ENCODE results near the gene CDKN1C. TPM values are rescaled to one million over a fixed set of nuclear protein-coding genes. Genes with fewer than 3 reads are reported as not detected.

Gene CDKN1C
- total RNA-seq, 1 donor from 2014 or later = 47.8 TPM

- H3K36me3 Mint-ChIP-seq = peaks cover 7% of the 10 kb centered on the region
- H3K9me3 Mint-ChIP-seq = peaks cover 12% of the 10 kb centered on the region
- no peaks in the 10 kb centered on the region for H3K36me3 ChIP-seq
- peaks cover 4% of the 10 kb centered on the region for H3K4me1 Mint-ChIP-seq
- H3K9ac ChIP-seq = no peak overlapping the region
- peaks cover 1% of the 10 kb centered on the region for H4K20me1 ChIP-seq (ENCODE audit: low read depth)
- no peaks in the 10 kb centered on the region for H3K9me3 ChIP-seq (ENCODE audit: low read depth)
- H3F3A ChIP-seq (ENCODE audit: low read depth) = peaks cover 1% of the 10 kb centered on the region
- no peaks in the 10 kb centered on the region for H3K27me3 Mint-ChIP-seq (ENCODE audit: insufficient read depth, low read depth)
- TF ChIP-seq EZH2phosphoT487 (IDR thresholded peaks at IDR 0.05) (no peak), CTCF (IDR thresholded peaks at IDR 0.05) (no peak), EZH2 (IDR thresholded peaks at IDR 0.05) (no peak)
- peaks cover 11% of the 10 kb centered on the region for H3K4me1 ChIP-seq
- H3K27me3 ChIP-seq = peaks cover 23% of the 10 kb centered on the region
- H3K4me3 ChIP-seq = no peak overlapping the region
- DNase-seq (ENCODE audit: low spot score) = no peak
- no peak overlapping the region for H3K4me2 ChIP-seq
- no peak overlapping the region for H3K4me3 Mint-ChIP-seq
- no peaks in the 10 kb centered on the region for H3K79me2 ChIP-seq (ENCODE audit: low read depth)
- H2AFZ ChIP-seq (replicated peaks) = no peak overlapping the region
- no peak overlapping the region for H3K27ac Mint-ChIP-seq
- no peak overlapping the region for H3K27ac ChIP-seq
These were observed 8.1 kb downstream of the CDKN1C start for GRCh38 chr11:2877474-2877873.

- H3K27me3 Mint-ChIP-seq (ENCODE audit: insufficient read depth, low read depth) = peaks cover 13% of the 10 kb centered on the region
- peaks cover 12% of the 10 kb centered on the region for H3K9me3 Mint-ChIP-seq
- Histone ChIP-seq H3K27me3 (peaks cover 34% of the 10 kb centered on the region), H2AFZ (replicated peaks) (no peak overlapping the region), H3K4me3 (no peak overlapping the region), H3K4me2 (no peak overlapping the region), H3K79me2 (ENCODE audit: low read depth) (no peaks in the 10 kb centered on the region), H3K27ac (no peak overlapping the region), H3K4me1 (peaks cover 18% of the 10 kb centered on the region), H3K9ac (no peak overlapping the region), H4K20me1 (ENCODE audit: low read depth) (no peaks in the 10 kb centered on the region), H3F3A (ENCODE audit: low read depth) (peaks cover 10% of the 10 kb centered on the region), H3K9me3 (ENCODE audit: low read depth) (no peaks in the 10 kb centered on the region), H3K36me3 (no peaks in the 10 kb centered on the region)
- peaks cover 16% of the 10 kb centered on the region for H3K4me1 Mint-ChIP-seq
- DNase-seq (ENCODE audit: low spot score) = no peak
- H3K4me3 Mint-ChIP-seq = no peak overlapping the region
- TF ChIP-seq CTCF (IDR thresholded peaks at IDR 0.05) = no peak
- no peak overlapping the region for H3K27ac Mint-ChIP-seq
- H3K36me3 Mint-ChIP-seq = peaks cover 7% of the 10 kb centered on the region
These were observed 10.6 kb downstream of the CDKN1C start for GRCh38 chr11:2874963-2875362.

GRCh38 chr11:2870969-2871680, 14.4 kb downstream of the CDKN1C start:
- H3K4me1 Mint-ChIP-seq = peaks cover 38% of the 10 kb centered on the region
- peaks cover 10% of the 10 kb centered on the region for H3K9me3 Mint-ChIP-seq
- peak overlapping the region; percentile 12 for H3K4me3 Mint-ChIP-seq
- Histone ChIP-seq H2AFZ (replicated peaks) (no peak overlapping the region), H3K4me2 (no peak overlapping the region), H4K20me1 (ENCODE audit: low read depth) (no peaks in the 10 kb centered on the region), H3K4me3 (no peak overlapping the region), H3K27ac (no peak overlapping the region), H3F3A (ENCODE audit: low read depth) (peaks cover 47% of the 10 kb centered on the region), H3K27me3 (peaks cover 41% of the 10 kb centered on the region), H3K79me2 (ENCODE audit: low read depth) (no peaks in the 10 kb centered on the region), H3K4me1 (peaks cover 39% of the 10 kb centered on the region), H3K9me3 (ENCODE audit: low read depth) (no peaks in the 10 kb centered on the region), H3K9ac (no peak overlapping the region), H3K36me3 (no peaks in the 10 kb centered on the region)
- DNase-seq (ENCODE audit: low spot score) = no peak
- H3K27me3 Mint-ChIP-seq (ENCODE audit: insufficient read depth, low read depth) = peaks cover 29% of the 10 kb centered on the region
- H3K27ac Mint-ChIP-seq = no peak overlapping the region
- no peaks in the 10 kb centered on the region for H3K36me3 Mint-ChIP-seq
- TF ChIP-seq EZH2phosphoT487 (IDR thresholded peaks at IDR 0.05) (no peak), CTCF (IDR thresholded peaks at IDR 0.05) (no peak), EZH2 (IDR thresholded peaks at IDR 0.05) (no peak)

All from neural progenitor cell (in vitro differentiated cells).